ENCODE measurements around the gene MKX.

Gene MKX

GRCh38 chr10:27745732-27746396 is at the start of gene MKX:
TSS of gene MKX (minus strand) at chr10:27745819. CDS start at chr10:27743415, 2,404 bp downstream.
- Histone ChIP-seq H3K27me3 (ENCODE audit: insufficient read depth, low read length) (peaks cover 100% of the 10 kb centered on the region), H3K9me3 (ENCODE audit: insufficient read depth, low read depth, low read length) (no peaks in the 10 kb centered on the region; the same call in 1 of the 2 replicates), H3K4me1 (ENCODE audit: insufficient read depth, low read length) (peaks cover 9% of the 10 kb centered on the region; the same call in 1 of the 2 replicates), H3K4me3 (ENCODE audit: low read length) (peak within 1 kb of the TSS; percentile 80), H3K27ac (ENCODE audit: low read length) (no peak within 1 kb of the TSS), H3K36me3 (ENCODE audit: insufficient read depth, low read depth, low read length) (no peaks in the 10 kb centered on the region), H3K9ac (ENCODE audit: low read depth, low read length) (peak within 1 kb of the TSS; percentile 46; the same call in 1 of the 2 replicates)

GRCh38 chr10:27794157-27794556 is 48.5 kb upstream of the MKX start:
- Histone ChIP-seq H3K27ac (ENCODE audit: low read length) (no peak overlapping the region), H3K4me1 (ENCODE audit: insufficient read depth, low read length) (no peaks in the 10 kb centered on the region), H3K4me3 (ENCODE audit: low read length) (no peak overlapping the region), H3K9me3 (ENCODE audit: insufficient read depth, low read depth, low read length) (no peaks in the 10 kb centered on the region), H3K36me3 (ENCODE audit: insufficient read depth, low read depth, low read length) (no peaks in the 10 kb centered on the region), H3K27me3 (ENCODE audit: insufficient read depth, low read length) (no peaks in the 10 kb centered on the region), H3K9ac (ENCODE audit: low read depth, low read length) (no peak overlapping the region)

- Histone ChIP-seq H3K27ac (ENCODE audit: low read length) (no peak overlapping the region), H3K4me1 (ENCODE audit: insufficient read depth, low read length) (peaks cover 5% of the 10 kb centered on the region; the same call in 1 of the 2 replicates), H3K9me3 (ENCODE audit: insufficient read depth, low read depth, low read length) (no peaks in the 10 kb centered on the region), H3K36me3 (ENCODE audit: insufficient read depth, low read depth, low read length) (no peaks in the 10 kb centered on the region), H3K27me3 (ENCODE audit: insufficient read depth, low read length) (no peaks in the 10 kb centered on the region), H3K4me3 (ENCODE audit: low read length) (no peak overlapping the region), H3K9ac (ENCODE audit: low read depth, low read length) (no peak overlapping the region)
These were observed 46.6 kb upstream of the MKX start for GRCh38 chr10:27792216-27792615.

DNA sequence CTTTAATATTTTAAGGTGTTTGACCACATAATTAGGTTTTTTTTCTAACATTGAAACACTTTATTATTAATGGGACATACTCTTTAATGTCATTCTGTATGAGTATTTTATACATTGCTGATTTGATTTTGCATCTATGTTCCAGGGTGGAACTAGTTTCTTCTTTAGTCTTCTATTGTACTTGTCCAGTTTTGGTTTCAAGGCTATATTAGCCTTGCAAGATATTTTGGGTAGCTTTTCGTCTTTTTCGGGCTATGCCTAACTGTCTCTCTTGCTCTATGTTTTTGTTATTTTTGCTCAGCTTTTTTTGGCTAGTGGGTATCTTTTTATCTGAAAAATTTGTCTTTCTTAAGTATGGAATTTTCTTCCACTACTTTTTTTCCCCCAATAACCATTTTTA is 38.7 kb upstream of the MKX start:
- H3K4me3 ChIP-seq (ENCODE audit: low read length), result no peak overlapping the region
- no peaks in the 10 kb centered on the region for H3K27me3 ChIP-seq (ENCODE audit: insufficient read depth, low read length)
- peaks cover 6% of the 10 kb centered on the region; the same call in 1 of the 2 replicates for H3K9me3 ChIP-seq (ENCODE audit: insufficient read depth, low read depth, low read length)
- H3K9ac ChIP-seq (ENCODE audit: low read depth, low read length), result no peak overlapping the region
- no peak overlapping the region for H3K27ac ChIP-seq (ENCODE audit: low read length)
- peaks cover 5% of the 10 kb centered on the region; the same call in 1 of the 2 replicates for H3K4me1 ChIP-seq (ENCODE audit: insufficient read depth, low read length)
- no peaks in the 10 kb centered on the region for H3K36me3 ChIP-seq (ENCODE audit: insufficient read depth, low read depth, low read length)

DNA sequence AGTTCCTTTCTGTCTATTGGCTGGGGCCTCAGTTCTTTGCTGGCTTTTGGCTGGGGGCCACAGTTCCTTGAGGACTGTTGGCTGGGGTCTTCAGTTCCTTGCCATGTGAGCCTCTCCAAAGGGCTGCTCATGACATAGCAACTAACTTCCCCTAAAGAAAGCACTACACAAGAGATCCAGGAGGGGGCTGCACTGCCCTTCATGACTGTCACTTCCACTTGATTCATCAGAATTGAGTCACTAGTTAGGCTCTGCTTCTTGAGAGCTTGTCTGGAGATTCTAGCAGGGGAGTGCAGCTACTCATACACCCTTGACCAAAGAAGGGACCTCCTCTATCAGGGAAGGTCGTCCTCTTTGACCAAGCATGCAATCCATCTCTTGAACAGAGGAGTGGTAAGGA is 38.0 kb upstream of the MKX start:
- Histone ChIP-seq H3K36me3 (ENCODE audit: insufficient read depth, low read depth, low read length) (no peaks in the 10 kb centered on the region), H3K4me1 (ENCODE audit: insufficient read depth, low read length) (peaks cover 1% of the 10 kb centered on the region; the same call in 1 of the 2 replicates), H3K9me3 (ENCODE audit: insufficient read depth, low read depth, low read length) (peaks cover 6% of the 10 kb centered on the region; the same call in 1 of the 2 replicates), H3K9ac (ENCODE audit: low read depth, low read length) (no peak overlapping the region), H3K27ac (ENCODE audit: low read length) (no peak overlapping the region), H3K4me3 (ENCODE audit: low read length) (no peak overlapping the region), H3K27me3 (ENCODE audit: insufficient read depth, low read length) (no peaks in the 10 kb centered on the region)

DNA sequence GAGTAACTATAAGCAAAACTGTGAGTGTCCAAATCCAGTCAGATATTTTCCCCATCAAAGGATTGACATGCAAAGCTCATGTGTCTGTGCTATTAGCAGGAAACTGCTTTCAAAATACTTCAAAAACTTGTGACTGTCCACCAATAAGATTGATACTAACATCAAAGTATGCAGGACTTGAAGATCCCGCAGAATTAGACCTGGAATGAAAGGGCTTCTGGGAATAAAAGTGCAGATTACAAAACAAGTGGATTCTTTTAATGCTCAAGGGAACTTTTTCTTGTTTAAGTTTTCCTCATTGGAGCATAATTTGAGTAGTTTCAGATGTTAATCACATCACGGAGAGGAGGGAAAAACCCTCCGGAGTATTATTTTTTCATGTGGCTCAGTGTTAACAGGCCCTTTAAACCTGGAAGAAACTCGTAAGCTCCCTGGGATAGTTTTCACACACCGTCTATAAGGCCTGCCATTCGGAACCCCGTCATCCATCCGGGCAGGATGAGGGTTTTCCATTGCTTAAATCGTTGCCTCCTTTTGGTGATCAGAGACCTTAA is 33.9 kb upstream of the MKX start:
- Histone ChIP-seq H3K36me3 (ENCODE audit: insufficient read depth, low read depth, low read length) (no peaks in the 10 kb centered on the region), H3K4me3 (ENCODE audit: low read length) (no peak overlapping the region), H3K9ac (ENCODE audit: low read depth, low read length) (no peak overlapping the region), H3K4me1 (ENCODE audit: insufficient read depth, low read length) (peaks cover 6% of the 10 kb centered on the region), H3K27me3 (ENCODE audit: insufficient read depth, low read length) (no peaks in the 10 kb centered on the region), H3K27ac (ENCODE audit: low read length) (no peak overlapping the region), H3K9me3 (ENCODE audit: insufficient read depth, low read depth, low read length) (peaks cover 6% of the 10 kb centered on the region; the same call in 1 of the 2 replicates)

DNA sequence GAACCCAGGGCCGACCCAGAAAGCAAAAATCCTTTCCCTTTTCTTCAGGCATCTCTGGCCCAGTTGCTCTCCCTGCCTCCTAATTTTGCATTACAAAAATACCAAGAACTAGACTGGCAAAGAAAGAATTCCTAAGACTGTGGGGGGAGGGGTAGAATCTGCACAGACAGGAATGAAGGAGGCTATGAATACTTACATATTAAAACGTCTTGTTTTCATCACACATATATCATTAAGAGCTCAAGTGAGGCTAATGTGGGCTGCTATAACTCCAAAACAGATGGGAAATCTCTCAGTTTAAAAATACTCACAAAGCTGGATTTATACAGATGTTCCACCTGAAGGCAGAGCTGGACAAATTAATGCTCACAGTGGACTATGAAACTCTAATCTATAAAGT is 29.2 kb upstream of the MKX start:
- Histone ChIP-seq H3K9me3 (ENCODE audit: insufficient read depth, low read depth, low read length) (no peaks in the 10 kb centered on the region), H3K36me3 (ENCODE audit: insufficient read depth, low read depth, low read length) (no peaks in the 10 kb centered on the region), H3K4me3 (ENCODE audit: low read length) (no peak overlapping the region), H3K27ac (ENCODE audit: low read length) (no peak overlapping the region), H3K27me3 (ENCODE audit: insufficient read depth, low read length) (no peaks in the 10 kb centered on the region), H3K4me1 (ENCODE audit: insufficient read depth, low read length) (peaks cover 11% of the 10 kb centered on the region), H3K9ac (ENCODE audit: low read depth, low read length) (no peak overlapping the region)

DNA sequence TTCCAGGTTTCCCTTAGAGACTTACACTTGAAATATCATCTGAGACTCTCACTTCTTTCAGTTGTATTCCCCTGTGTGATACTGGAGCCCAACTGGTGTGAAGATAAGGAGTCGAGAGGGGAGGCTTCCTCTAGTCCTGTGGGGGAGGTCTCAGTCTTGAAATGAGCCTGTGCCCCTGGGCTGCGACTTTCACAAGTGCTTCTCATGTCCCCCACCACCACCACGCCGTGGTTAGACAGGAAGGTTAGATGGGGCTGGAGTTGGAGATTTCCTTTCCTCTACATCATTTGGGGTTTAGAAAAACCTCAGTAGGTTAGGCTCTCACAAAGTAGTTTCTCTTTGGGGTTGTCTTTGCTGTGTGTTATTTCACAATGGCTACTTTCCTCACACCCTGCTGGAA is 25.6 kb upstream of the MKX start:
- Histone ChIP-seq H3K4me1 (ENCODE audit: insufficient read depth, low read length) (peaks cover 11% of the 10 kb centered on the region), H3K4me3 (ENCODE audit: low read length) (no peak overlapping the region), H3K9me3 (ENCODE audit: insufficient read depth, low read depth, low read length) (no peaks in the 10 kb centered on the region), H3K9ac (ENCODE audit: low read depth, low read length) (no peak overlapping the region), H3K27ac (ENCODE audit: low read length) (no peak overlapping the region), H3K27me3 (ENCODE audit: insufficient read depth, low read length) (no peaks in the 10 kb centered on the region), H3K36me3 (ENCODE audit: insufficient read depth, low read depth, low read length) (no peaks in the 10 kb centered on the region)

- H3K27me3 ChIP-seq (ENCODE audit: insufficient read depth, low read length), result no peaks in the 10 kb centered on the region
- no peaks in the 10 kb centered on the region for H3K36me3 ChIP-seq (ENCODE audit: insufficient read depth, low read depth, low read length)
These were observed 24.6 kb upstream of the MKX start for GRCh38 chr10:27770181-27770580.

GRCh38 chr10:27760867-27761266 is 15.2 kb upstream of the MKX start:
- Histone ChIP-seq H3K36me3 (ENCODE audit: insufficient read depth, low read depth, low read length) (no peaks in the 10 kb centered on the region), H3K4me3 (ENCODE audit: low read length) (no peak overlapping the region)

More at GRCh38 chr10:27770181-27770580, 24.6 kb upstream of the MKX start:
- Histone ChIP-seq H3K4me3 (ENCODE audit: low read length) (no peak overlapping the region), H3K9ac (ENCODE audit: low read depth, low read length) (no peak overlapping the region), H3K27ac (ENCODE audit: low read length) (no peak overlapping the region), H3K9me3 (ENCODE audit: insufficient read depth, low read depth, low read length) (no peaks in the 10 kb centered on the region), H3K4me1 (ENCODE audit: insufficient read depth, low read length) (peaks cover 11% of the 10 kb centered on the region)

DNA sequence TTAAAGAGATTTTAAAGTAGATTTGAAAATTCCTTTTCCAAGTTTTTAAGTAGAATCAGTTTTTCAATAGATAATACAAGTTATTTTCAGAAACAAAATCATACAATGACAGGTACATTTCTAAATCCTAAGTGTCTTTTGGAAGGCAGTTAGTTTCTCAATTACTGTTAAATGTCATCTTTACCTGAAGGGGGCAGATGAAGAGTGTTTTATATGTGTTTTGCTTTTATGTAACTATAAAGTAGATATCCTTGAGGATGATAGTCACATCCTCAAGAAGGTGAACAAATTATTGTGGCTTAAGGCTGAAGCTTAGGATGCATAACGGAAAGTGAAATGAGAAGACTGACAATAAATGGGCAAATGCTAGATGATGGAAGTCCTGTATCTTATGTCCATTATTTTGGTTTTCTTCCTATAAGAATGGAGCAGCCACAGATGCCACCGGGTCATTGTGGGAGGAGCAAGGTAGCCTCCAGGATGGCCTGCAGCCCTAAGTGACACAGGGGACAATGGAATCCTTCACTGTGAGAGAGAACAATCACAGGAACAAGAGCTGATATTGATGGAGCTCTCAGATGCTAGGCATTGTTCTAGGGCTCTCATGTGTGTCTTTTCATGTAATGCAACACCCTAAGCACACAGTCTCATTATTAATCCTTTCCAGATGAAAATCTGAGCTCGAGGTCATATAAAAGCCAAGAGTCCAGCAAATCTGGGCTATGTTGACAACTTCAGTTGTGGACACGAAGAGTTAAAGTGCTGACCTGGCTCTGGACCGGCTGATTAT is 14.1 kb upstream of the MKX start:
- Histone ChIP-seq H3K27me3 (ENCODE audit: insufficient read depth, low read length) (no peaks in the 10 kb centered on the region), H3K4me3 (ENCODE audit: low read length) (no peak overlapping the region), H3K36me3 (ENCODE audit: insufficient read depth, low read depth, low read length) (no peaks in the 10 kb centered on the region)

More at GRCh38 chr10:27760867-27761266, 15.2 kb upstream of the MKX start:
- no peak overlapping the region for H3K9ac ChIP-seq (ENCODE audit: low read depth, low read length)
- H3K4me1 ChIP-seq (ENCODE audit: insufficient read depth, low read length), result no peaks in the 10 kb centered on the region
- H3K9me3 ChIP-seq (ENCODE audit: insufficient read depth, low read depth, low read length), result no peaks in the 10 kb centered on the region
- H3K27me3 ChIP-seq (ENCODE audit: insufficient read depth, low read length), result no peaks in the 10 kb centered on the region
- no peak overlapping the region for H3K27ac ChIP-seq (ENCODE audit: low read length)

More for the DNA sequence above, 14.1 kb upstream of the MKX start:
- Histone ChIP-seq H3K9ac (ENCODE audit: low read depth, low read length) (no peak overlapping the region), H3K4me1 (ENCODE audit: insufficient read depth, low read length) (no peaks in the 10 kb centered on the region), H3K27ac (ENCODE audit: low read length) (no peak overlapping the region), H3K9me3 (ENCODE audit: insufficient read depth, low read depth, low read length) (no peaks in the 10 kb centered on the region)

Data from iPS-20b (cell line).